ENCODE results near the gene SLC6A1. TPM values are rescaled to one million over a fixed set of nuclear protein-coding genes. Genes with fewer than 3 reads are reported as not detected.

SLC6A1 gene
- total RNA-seq, result not detected

DNA sequence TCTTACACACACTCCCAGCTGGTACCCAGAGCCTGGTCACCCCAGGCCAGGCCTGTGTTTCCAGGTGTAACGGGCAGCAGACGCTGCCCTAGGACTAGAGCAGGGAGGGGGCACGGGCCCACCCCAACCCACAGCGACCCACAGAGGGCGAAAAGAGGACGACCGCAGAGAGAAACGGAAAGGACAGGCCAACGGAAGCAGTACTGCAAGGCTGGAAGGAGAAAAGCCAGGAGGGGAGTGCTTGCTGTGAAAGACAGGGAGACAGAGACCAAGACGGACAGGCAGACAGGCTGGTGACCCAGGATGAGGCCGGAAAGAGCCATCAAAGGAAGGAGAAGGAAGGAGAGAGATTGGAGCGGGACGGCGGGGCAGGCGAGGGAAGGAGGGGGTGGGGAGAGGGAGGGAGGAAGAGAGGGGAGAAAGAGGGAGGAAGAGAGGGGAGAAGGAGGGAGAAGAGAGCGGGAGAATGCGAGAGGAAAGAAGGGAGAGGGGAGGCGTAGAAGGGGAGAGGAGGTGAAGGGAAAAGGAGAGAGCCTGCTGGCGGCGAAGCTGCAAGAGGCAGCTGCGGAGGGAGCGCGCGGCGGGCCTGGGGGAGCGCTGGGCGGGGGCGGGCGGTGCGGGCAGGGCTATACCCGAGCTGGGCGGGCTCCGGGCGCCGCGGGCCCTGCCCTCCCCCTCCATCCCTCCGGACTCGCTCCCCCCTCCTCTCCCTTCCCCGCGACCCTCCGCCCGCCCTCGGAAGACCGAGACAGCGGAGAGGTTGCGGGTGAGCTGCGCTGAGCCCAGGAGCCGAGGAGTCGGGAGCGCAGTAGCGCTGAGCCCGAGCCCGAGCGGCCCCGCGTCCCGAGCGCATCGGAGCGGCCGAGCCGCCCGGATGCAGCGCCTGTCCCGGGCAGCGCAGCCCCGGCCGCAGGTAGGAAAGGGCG lies at the start of gene SLC6A1:
SLC6A1 (plus strand) TSS at position 732 of the 926 bp plus-strand sequence. CDS start 24,464 bp downstream, outside the sequence.
- no peak for DNase-seq

DNA sequence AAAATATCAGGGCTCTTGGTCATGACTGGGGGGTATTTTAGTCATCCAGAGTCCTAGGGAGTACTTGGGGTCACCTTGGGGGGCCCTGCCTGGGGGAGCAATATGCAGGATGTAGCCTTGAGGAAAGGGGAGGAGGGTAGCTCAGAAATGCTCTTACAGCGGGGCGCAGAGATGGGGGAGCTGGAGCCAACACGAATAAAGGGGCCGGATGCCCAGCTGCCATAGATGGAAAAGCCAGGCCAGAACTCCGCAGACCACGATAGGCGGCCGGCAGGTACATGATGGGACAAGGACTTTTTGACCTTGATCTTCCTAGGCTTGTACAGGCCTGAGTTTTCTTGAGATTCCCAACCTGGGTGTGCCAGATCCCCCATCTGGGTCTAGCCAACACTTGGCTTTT lies 47.7 kb upstream of the SLC6A1 start:
- no peak for DNase-seq

DNA sequence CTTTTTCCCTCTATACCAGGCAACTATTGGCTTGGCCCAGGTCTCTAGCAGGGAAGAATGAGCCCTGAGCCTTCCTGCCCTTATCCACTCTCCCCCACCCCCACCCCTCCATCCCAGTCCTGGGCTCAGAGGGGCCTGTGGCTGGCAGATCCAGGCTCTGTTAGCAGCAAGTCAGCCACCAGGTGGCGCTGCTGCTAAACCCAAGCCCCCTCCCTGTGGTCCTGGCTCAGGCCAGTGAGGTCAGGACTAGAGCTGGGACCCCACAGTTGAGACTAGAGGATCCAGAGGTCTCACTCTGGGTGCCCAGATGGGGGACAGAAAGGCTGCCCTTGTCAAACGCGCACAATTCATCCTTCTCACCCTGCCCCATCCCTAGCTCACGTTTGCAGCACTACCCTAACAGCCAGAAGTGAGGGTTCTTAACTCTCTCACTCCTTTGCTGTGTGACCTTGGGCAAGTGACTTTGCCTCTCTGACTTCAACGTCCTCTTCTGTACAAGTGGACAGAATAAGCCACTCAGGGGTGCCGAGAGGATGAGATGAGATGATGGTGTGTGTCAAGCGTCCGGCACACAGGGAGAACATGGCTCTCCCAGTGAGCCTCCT lies 46.8 kb upstream of the SLC6A1 start:
- peak; percentile 31 for DNase-seq

DNA sequence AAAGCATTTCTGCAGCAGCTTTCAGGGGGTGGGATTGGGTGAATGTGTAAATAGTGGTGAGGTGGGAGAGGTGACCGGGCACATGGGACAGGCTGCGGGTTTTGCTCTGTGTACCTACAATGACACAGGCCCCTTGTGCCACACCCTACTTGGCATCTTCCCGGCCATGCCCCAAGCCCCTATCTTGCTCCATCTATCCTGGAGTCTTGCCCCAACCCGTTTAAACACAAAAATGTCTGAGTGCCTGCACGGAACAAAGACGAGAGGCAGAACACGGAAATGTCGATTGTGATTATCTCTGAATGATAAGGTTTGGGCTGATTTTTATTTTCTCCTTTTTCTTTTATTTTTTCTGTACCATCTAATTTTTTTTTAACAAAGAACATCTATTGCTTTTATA lies 46.0 kb upstream of the SLC6A1 start:
- no peak for DNase-seq

DNA sequence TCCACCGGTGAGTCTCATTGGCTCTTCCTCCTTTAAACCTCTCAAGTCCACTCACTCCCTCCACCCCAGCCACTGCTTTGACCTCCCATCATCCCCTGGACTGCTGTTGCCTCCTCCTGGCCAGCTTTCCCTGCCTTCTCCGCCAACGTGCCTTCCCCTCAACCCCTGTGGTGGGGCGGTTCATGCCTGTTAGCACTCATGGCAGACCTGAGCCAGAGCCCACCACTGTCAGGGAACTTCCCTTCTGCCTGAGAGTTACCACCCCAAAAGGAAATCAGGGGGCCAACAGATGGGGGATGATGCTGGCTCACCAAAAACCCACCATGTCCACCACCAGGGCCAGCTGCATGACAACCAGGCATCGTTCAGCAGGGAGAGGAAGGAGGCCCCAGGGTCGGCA lies 44.2 kb upstream of the SLC6A1 start:
- DNase-seq, result no peak

DNA sequence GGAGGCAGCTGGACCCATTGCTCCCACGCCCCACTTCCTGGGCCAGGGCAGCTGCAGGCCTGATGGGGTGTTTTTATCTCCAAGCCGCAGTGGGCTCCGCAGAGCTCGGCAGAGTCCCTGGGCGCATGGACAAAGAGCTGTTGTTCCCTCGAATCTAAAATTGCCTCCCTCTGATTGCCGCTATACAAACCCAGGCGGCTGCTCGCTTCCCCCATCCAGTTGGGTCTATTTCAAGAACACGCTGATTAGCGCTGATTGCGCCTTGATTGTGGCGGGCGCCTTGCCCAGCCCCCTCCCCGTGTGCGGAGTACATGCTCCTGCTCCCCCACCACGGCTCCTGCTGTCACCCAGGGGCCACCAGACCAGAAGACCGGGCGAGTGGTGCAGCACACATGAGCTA lies 43.4 kb upstream of the SLC6A1 start:
- no peak for DNase-seq

DNA sequence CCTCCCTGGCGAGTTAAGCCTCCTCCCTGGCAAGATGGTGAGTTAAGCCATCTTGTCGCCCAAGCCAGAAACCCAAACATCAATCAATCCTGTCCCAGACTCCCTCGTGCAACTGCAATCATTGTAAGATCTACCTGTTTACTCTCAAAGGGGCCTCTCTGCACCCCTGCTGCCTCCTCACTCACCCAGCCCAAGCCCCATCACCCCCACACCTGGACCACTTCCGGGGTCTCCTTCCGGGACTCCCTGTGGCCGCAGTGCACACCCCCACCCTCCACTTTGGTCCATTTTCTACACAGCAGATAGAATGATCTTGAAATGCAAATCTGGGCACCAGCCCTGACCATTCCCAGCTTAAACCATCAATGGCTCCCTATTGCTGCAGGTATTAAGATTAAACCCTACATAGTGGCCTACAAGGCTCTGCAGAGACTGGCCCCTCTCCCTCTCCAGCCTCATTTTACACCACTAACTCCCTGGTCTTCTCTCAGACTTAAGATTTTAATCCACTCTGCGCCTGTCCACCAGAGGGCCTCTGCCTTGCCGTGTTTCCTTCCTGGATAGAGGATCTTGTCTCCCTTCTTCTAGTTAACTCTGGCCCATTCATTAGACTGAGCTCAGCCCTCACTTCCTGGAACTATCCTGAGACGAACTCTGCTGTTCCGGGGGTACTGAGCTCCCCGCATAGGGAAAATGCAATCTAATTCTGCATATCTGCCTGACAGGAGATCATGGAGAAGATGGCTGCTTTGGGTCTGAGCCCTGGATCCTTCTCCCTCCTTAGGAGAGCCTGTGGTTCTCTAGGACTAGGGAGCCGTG lies 41.9 kb upstream of the SLC6A1 start:
- DNase-seq, result no peak

DNA sequence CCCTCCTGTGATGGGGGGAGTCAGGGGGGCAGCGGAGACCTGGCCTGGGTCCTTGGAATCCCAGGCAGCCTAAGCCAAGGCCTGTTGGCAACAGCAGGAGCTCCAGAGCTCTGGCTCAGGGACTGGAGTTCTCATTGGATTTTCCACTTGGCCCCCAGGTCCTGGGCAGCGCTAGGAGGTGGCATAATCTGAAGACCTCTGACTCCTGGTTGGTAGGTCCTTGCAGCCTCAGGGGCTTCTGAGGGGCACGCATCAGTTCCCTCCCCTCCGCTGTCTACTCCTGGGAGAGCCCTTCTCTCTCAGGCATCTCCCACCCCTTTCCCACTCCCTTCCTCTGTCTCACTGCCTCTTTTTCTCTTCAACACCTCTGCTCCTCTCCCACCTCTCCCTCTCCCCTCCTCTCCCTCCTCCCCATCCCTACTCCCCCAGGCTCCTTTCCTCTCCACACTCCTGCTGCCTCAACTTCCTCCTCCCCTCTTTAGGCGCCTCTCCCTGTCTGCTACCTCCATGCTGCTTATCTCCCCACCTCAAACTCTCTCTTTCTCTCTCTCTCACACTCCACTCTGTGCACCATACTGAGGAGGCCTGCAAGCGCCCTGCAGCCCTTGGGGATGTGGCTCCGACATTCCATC lies 41.1 kb upstream of the SLC6A1 start:
- no peak for DNase-seq

DNA sequence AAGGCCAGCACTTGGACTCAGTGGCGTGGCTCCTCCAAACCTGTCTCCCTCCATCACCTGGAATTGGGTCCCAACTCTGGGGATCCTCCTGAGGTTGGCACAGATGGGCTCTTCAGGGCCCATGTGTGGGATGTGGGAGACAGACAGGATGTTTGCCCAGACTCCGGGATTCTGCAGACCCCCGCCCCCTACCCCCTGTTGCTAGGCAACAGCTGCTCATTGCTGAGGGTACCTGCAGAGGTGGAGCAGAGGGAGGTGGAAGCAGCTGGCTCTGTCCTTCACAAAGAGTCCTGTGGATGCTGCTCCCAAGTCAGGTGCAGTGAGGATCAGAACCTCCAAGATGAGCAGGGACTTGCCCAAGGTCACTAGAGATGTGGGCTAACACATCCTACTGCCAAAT lies 40.0 kb upstream of the SLC6A1 start:
- DNase-seq, result no peak

DNA sequence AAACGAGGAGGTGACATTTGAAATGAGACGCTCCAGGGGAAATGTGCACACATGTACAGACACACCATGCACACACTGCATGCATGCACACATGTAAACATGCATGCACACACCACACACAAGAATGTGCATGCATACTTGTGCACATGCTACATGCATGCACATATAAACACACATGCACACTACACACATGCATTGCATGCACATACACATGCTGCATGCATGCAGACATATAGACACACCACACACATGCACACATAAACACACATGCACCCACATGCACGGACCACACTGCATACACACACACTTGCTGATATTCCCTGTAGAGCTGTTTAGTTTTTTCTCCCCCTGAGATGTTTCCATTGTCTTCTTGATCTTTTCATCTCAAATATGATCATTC lies 37.8 kb upstream of the SLC6A1 start:
- DNase-seq, result no peak

DNA sequence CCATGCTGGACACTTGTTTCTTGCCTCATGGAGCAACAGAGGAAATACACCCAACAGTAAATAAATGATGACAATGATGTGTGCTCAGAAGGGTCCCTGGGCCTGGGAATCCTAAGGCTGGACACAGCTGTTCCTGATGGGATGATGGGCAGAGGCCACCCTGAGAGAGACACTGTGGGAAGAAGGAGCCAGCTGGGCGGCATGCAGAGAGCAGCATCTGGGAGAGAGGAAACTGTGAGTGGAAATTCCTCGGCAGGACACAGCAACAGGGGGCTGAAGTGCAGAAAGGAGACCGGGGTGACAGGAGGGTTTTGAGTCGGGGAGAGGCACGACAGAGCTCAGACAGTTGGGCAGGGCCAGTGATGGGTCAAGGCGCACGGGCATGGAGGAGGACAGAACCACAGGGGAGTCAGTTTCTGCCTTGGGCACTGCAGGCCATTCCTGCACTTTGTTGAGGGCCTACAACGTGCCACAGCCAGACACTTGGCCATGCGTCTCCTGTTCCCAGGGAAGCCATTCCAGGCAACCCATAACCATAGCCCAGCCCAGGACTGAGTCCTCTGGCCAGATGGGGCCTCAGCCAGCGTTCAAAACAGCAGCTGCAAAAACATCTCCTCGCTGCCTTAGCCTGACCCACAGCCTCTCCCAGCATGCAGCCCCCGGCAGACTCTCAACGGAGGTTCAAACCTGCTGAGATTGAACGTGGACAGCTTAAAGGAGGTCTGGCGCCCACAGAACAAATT lies 36.7 kb upstream of the SLC6A1 start:
- DNase-seq, result no peak

DNA sequence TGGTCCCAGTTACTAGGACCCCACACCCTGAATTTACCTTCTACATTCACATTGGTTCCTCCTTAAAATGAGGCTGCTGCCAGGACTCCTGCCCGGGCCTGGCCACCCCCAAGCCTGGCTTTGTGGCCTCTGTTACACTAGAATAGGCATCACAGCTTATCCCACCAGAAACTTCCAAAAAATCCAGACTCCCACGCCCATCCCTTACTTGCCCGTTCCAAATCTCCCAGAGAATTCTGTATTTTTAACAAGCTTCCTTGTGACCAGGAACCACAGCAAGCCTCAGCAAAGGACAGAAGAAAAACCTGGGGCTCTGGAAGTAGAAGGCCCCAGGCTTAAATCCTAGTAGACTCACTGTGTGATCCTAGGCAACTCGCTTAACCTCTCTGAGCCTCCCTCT lies 36.0 kb upstream of the SLC6A1 start:
- DNase-seq, result no peak

DNA sequence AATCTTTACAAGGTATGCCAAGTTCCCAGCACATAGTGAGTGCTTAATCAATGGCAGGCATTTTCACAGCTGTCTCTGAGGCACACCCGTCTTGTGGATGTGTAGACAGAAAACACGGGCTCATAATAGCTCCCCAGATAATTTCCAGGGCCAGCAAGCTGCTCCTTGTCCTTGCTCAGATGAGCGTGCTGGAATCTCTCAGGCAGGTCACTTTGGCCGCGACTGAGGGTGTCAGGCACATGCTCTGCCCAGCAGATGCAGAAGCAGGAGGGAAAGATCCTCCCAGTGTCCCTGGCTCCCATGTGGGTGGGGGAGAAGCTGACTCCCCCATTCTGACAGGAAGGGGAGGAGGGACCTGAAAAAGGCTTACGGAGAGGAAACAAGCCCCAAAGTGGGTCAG lies 35.6 kb upstream of the SLC6A1 start:
- DNase-seq, result no peak

DNA sequence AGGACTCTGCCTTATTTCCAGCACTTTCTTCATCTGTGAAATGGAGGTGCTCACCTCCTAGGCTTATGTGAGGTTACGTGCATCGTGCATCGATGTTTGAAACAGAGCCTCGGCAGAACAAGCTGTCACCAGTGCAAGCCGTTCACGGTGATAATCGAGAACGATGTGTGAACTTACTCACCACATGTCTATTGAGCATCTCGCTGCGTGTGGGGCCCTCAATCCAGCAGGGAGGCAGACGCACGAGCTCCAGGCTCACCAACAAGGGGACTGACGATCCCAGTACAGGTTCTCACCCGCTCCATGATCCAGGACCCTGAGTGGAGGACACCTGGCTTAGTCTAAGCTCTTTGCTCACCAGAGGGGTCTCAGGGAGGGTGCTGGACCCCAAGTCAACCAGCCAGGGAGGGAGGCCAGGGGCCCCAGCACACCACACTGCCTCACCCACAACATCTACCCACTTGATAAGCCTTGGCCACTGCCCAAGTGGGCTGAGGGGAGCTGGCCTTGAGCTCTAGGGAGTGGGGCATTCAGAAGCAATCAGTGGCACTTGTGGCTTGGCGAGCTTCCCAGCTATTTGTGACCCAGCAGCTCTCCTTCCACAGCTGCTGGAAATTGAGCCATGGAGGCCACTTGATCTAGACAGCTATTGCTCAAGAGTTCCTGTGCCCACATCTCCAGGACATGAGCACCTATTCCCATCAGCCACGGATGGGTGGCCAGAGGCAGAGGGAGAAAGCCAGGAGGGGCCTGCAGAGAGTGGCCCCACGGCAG lies 34.4 kb upstream of the SLC6A1 start:
- no peak for DNase-seq

DNA sequence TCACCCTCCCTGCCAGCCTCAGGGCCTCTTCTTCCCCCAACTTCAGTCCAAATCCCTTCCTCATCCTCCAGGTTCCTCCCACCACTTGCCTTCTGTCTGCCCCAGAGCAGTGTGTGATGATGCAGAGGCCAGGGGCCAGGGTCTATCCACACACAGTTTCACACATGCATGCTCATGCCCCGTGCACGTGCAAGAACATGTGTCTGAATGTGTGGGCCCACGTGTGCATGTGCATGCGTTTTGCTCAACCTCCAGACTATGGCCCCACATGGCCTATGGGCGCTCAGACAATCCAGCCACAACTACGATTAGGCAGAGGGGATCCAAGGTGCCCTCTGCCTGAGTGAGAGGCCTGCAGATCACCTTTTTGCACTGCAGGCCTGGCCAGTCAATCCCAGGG lies 32.3 kb upstream of the SLC6A1 start:
- DNase-seq, result no peak

DNA sequence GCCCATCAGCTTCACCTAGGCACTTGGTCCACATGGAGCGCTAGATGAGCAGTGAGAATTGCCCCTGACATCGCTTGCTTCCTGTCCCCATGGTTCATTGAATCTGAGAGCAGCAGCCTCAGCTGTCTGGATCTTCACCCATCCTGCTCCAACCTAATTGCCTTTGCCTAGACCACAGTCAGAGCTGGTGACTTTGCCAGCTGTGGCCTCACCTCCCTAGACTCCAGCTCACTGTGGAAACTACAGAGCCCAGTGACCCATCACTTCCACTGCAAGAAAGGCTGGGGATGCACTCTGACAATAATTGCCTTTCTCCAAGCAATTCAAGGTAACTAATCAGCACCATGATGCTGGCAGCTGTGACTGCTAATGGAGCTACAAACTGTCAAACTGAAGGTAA lies 30.6 kb upstream of the SLC6A1 start:
- no peak for DNase-seq

DNA sequence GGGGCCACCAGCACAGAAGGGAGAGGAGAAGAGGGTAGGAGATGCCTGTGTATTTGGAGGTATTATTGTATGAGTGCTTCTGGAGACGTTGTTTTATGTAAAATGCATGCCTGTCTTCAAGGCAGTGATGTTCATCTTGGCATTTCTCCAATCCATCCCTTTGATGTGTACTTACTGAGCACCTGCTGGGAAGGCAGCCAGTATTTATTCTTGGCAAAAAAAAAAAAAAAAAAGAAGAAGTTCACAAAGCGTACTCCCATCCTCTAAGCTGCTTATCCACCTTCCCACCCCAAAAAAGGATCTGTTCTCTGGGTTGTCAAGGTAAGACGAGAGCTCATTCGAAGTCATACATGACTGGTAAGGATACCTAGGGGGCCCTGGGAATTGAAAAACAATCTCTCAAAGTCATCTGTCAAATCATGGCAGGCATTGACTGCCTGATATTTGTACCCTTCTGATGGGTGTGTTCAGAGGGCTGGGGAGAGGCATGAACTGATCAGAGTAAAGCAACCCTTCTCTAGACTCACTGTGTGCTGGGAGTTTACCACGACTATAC lies 30.0 kb upstream of the SLC6A1 start:
- no peak for DNase-seq

DNA sequence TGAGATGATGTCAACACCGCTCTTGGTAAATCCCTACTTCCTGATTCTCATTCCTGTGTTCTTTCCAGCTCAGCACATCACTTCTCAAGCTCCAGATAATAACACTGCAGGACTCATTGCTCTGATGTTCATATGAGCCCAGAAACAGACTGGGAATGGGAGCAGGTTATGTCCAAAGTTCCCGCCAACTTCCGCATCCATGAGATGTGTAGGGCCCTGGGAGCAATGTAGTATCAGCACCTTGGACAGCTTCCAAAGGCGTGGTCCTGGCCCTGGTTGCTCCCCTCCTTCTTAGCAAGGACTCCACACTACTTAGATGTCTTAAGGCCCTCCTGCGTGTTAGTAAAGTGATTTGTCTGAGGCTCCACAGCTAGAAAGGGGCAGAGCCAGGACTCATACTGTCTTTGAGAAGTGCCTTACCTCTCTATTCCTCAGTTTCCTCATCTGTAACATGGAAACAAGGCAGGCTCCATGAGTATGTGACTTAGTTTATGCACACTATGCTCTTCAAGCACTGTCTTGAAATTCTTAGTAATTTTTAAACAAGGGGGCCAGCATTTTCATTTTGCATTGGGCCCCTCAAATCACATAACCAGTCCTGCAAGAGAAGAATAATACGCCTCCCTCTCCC lies 27.9 kb upstream of the SLC6A1 start:
- no peak for DNase-seq

DNA sequence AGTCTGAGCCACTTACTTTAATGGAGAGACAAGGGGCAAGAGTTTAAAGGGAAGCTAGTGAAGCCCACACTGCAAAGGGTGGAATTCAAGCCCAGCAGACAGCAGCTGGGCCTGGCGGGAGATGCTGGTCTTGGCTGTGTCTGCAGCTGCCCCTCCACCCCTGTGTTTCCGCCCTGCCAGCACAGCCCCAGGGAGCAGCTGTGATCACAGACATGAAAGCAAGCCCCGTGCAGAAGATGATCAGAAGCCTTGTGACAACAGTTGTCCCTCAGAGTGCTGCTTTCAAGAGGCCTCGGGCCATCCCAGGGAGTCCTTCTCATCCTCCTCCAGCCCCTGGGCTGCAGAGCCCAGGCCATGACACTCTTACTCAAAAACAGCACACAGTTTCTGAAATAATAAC lies 24.1 kb upstream of the SLC6A1 start:
- DNase-seq, result no peak

DNA sequence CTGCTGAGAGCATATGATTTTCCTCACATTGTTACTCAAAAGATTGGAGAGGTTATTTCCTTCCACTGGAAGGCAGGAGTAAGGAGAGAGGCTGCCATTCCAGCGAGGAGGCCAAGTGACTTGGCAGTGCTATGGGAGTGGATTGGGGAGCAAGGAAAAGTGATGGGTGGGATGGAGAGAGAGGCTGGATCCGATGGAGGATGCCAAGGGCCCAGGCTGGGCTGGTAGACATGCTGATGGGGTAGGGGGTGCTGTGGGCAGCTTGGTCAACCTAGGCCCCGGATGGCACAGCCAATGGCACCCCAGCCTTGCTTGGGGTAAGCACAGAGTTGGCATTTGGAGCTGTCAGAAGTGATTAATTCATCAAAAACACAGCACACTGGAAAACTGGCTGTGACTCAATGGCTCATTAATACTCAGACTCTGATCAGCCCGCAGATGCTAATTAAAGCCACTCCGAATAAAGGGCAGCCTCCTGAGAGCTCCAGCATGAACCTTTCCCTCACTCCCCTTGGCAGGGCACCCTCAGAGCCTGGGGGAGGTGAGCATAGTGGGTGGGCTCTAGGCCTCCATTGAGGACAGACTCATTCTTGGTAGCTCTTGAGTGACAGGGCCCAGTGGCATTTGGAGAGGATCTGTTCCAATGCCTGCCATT lies 22.1 kb upstream of the SLC6A1 start:
- DNase-seq, result no peak
